Head of caudate nucleus (tissue), 42 donors: ENCODE data around the gene ARID5A.

Source experiments
- DNase-seq, 42 donors: peaks; one replicate each; pipeline versions ENCODE4 v3.0.0 to v3.0.0-alpha.2; 2020 to 2021; ENCODE audit warnings: mixed read lengths in 7 of 42
- intact Hi-C: fragments of 100-400 bp; cut with DNase I; formaldehyde crosslinking; loops from one replicate; pipeline ENCODE4 v1.15.0; 2022

Gene ARID5A

GRCh38 chr2:96535331-96535730, 1.2 kb upstream of the ARID5A start:
- intact Hi-C loops = no loop called here
- DNase-seq = no peak

- peak in 38 of 42 donors; percentile 26 to 77 (median 51) for DNase-seq
- intact Hi-C loops = no loop called here
These were observed 648 bp downstream of the ARID5A start for GRCh38 chr2:96537066-96537733.

DNA sequence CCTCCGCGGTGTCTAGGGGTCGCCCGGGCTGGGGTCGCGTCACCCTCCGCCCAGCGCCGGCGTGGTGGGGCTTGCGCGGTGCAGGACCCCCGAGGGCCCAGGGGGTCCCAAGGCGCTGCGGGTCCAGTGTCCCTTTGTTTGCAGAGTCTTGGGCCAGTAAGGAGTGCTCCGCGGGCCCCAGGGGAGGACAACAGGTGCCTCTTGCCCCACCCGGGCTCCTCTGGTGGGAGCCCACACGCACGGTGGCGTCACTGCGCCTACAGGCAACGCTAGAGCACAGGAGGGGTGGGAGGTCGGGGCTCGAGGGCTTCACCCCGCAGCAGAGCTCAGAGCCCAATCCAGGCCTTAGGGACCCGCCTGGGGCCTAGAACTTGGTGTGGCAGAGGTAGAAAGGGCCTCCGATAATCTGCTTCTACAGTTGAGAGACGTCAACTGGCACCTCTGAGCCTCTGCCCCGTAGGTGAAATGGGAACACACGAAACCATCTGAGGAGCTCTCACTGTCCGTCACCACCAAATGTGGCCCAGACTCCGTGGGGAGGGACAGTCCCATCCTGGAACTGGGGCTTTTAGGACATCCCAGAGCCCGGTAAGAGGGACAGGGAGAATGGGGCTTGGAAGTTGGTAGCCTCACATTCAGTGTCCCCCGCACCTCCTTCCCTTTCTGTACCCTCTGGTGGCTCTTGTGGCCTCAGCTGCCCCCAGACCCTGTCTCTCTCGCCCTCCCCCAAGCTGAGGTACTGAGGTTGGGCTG, 1.4 kb downstream of the ARID5A start:
- intact Hi-C loops = no loop called here
- peak in 1 of 42 donors; percentile 25 for DNase-seq

- DNase-seq = peak; percentile 69 to 92 (median 84)
- intact Hi-C loops = no loop called here
These were observed 2.1 kb downstream of the ARID5A start for GRCh38 chr2:96538487-96539214.

- intact Hi-C loops = no loop called here
These were observed 2.8 kb downstream of the ARID5A start for GRCh38 chr2:96539215-96539920.

GRCh38 chr2:96540136-96540535, 3.6 kb downstream of the ARID5A start:
- no peak for DNase-seq
- intact Hi-C loops = no loop called here

More at GRCh38 chr2:96539215-96539920, 2.8 kb downstream of the ARID5A start:
- DNase-seq = no peak

GRCh38 chr2:96541398-96542152, 5.0 kb downstream of the ARID5A start:
- no peak for DNase-seq
- intact Hi-C loops = no loop called here

DNA sequence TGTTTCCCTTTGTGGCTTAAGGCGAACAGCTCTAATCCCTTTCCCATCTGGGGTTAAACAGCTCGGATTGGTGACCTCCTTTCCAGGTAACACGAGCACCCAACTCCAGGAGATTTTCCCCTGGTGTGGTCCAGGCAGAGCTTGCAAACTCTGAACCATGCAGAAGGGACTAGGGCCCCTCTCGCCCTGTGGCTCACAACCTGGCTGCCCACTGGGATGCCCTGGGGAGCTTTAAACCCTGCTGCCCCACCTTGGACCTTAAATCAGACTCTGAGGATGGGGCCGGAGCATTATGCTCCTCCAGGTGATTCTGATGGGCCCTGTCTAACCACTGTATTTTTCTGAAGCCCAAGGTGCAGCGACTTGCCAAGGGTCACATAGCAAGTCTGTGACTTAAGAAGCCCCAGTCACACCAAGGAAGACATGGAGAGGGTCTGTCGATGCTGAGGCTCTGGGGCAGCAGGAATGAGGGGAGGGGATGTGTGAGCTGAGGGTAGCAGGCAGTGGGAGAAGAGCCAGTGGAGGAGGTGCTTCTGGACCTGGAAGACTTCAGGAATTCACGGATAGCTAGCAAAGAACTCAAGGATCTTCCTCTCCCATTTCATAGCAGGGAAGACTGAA, 5.9 kb downstream of the ARID5A start:
- intact Hi-C loops = no loop called here
- DNase-seq = no peak

DNA sequence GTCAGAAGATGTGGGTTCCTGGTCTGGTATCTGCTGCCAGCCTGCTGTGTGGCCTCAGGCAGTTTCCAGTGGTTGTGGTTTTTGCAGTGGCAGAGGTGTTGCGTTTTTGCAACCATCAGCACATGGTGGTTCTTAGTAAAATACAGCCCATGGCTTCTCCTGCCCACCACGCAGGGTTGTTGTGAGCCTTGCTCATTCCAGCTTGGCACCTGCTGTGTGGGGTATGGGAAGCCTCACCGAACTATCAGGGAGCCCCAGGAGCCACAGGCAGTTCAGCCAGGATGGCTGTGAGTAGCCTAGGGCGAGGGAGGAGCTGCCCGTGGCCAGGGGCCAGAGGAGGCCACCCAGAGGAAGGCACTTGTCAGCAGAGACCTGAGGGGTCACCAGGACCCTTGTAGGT, 9.8 kb downstream of the ARID5A start:
- intact Hi-C loops = no loop called here
- DNase-seq = no peak

GRCh38 chr2:96546797-96547196, 10.2 kb downstream of the ARID5A start:
- intact Hi-C loops = no loop called here
- no peak for DNase-seq

- intact Hi-C loops = no loop called here
- no peak for DNase-seq
These were observed 10.7 kb downstream of the ARID5A start for GRCh38 chr2:96547203-96547641.

GRCh38 chr2:96547731-96548171, 11.2 kb downstream of the ARID5A start:
- peak in 1 of 42 donors; percentile 12 for DNase-seq
- intact Hi-C loops = no loop called here

GRCh38 chr2:96548558-96549465, 12.3 kb downstream of the ARID5A start:
- DNase-seq = peak in 1 of 42 donors; percentile 23
- intact Hi-C loops = no loop called here

DNA sequence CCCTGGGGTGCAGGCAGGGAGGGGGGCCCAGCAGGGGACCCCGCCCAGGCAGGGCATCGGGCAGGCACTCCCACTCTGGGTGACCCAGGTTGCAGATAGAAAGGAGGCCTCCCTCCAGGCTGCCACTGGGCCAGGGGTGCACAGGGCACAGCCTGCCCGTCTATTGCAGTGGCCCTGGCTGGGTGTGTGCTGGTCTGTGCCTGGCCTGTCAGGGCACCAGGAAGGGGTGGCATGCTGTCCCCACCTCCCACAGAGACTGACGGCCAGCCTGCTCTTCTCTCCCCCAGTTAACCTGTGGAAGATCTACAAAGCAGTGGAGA, 12.9 kb downstream of the ARID5A start:
- intact Hi-C loops = no loop called here
- peak in 1 of 42 donors; percentile 9 for DNase-seq

DNA sequence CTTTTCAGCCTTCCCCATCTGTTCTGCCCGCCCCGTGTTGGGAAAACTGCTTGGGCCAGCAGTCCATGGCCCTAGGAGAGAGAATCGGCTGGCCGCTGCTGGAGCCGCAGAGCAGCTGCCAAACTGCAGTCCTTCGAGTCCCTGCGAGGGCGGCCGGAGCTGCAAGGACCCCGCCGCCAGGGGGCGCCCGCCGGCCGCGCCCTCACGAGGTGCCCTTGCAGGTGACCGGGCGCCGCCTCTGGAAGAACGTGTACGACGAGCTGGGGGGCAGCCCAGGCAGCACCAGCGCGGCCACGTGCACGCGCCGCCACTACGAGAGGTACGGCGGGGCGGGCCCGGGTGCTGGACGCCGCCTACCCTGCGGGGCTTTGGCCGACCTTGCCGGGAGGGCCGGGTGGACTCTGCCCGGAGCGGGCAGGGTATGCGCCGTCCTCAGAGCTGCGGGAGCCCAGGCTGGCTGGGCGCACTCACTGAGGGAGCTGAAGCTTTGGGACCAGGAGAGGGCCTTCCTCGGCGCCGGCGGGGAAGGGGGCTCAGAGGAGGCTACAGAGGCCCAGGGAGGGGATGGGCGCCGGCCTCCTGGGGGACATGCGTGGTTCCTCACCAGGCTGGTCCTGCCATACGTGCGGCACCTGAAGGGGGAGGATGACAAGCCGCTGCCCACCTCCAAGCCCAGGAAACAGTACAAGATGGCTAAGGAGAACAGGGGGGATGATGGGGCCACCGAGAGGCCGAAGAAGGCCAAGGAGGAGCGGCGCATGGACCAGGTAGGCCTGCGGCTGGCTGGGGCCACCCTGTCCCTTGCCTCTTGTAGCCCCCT, 13.6 kb downstream of the ARID5A start:
- peak in 1 of 42 donors; percentile 10 for DNase-seq
- intact Hi-C loops = no loop called here
